Epidermal melanocyte (primary cell): Measurements from ENCODE around the gene IRX2.

ENCODE experiments used
- DNase-seq: peaks from one replicate; pipeline ENCODE4 v3.0.0; 2011; ENCODE audit warnings: low spot score; ENCODE audit not compliant: insufficient read length

IRX2 gene

DNA sequence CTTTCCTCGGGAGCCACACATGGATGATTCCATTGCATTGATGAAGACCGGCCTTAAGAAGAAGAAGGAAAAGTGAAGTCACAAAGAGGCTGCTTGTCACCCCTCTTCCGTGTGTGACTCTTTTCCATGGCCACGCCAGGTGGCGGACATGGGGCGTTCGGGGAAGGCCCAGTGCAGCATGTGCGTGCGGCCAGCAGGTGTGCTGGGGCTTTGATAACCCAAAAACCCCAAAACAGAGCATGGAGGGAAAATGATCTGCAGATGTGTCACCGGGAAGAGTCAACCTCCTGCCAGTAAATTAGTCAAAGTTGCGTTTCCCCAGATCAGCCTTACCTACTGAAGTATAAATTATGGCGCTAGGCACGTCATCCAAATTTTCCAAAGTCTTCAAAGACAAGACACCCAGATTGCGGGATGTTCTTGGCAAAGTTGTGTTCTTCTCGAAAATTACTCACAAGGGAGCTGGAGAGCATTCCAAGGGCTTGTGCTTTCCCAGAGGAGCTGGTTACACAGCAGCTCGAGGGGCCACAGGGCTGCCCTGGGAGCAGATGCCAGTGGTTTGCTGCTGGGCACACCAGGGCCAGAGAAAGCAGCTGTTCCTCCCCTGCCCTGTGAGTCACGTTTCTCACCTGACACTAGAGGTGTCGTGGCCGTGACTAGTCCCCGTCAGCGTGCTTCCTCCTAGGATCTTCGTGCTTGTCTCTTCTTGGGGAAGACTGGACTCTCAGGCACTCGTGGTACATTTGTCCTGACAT lies 53.9 kb downstream of the IRX2 start:
- no peak for DNase-seq

DNA sequence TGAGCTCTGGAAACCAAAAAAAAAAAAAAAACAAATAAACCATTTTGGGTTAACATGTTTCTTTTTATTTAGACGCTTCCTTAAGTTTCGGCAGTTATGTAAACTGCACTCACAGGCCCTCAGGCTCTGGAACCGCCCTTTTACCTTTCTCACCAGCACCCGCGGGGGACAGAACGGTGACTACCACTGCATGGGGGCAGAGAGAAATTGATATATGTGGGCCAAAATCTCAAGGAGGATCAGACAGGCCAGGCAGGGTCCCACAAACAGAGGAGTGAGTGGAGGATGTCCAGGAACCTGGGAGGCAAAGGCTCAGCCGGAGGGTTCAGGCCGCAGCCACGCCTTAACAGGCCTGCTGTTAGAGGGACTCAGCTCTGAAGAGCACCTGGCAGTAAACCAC lies 54.4 kb downstream of the IRX2 start:
- DNase-seq: no peak
